Activated CD4-positive, alpha-beta memory T cell treated with anti-CD3 and anti-CD28 coated beads, Interleukin-2, amount 10 ng/mL, durations not matched to agents 7 days and 5 days (primary cell): ENCODE results near the gene ELMOD1. TPM values are rescaled to one million over a fixed set of nuclear protein-coding genes. Genes with fewer than 3 reads are reported as not detected.

Experiments
- CTCF ChIA-PET: fragments of 350-600 bp; sonication (Branson Sonifier 250); formaldehyde crosslinking; loops from one replicate; lab custom pipeline; 2021; ENCODE audit warnings: antibody characterized with exemption, inconsistent platforms; lab: Charles Lee
- POLR2A ChIA-PET: fragments of 350-600 bp; sonication (Branson Sonifier 250); formaldehyde crosslinking; loops from one replicate; lab custom pipeline; 2021; ENCODE audit warnings: antibody characterized with exemption; lab: Charles Lee
- DNase-seq: peaks from one replicate; pipeline ENCODE4 v3.0.0-alpha.2; 2020
- H3K27ac Mint-ChIP-seq: one replicate; pipeline ENCODE4 v1.8.0; 2021; ENCODE audit warnings: mild to moderate bottlenecking, mixed read lengths
- H3K27me3 Mint-ChIP-seq: one replicate; pipeline ENCODE4 v1.8.0; 2021; ENCODE audit warnings: mixed read lengths
- H3K36me3 Mint-ChIP-seq: one replicate; pipeline ENCODE4 v1.8.0; 2021; ENCODE audit warnings: low read depth, mixed read lengths
- H3K4me1 Mint-ChIP-seq: one replicate; pipeline ENCODE4 v1.8.0; 2021; ENCODE audit warnings: mixed read lengths
- H3K4me3 Mint-ChIP-seq: one replicate; pipeline ENCODE4 v1.8.0; 2021; ENCODE audit warnings: mild to moderate bottlenecking, mixed read lengths
- H3K9me3 Mint-ChIP-seq: one replicate; pipeline ENCODE4 v1.8.0; 2021; ENCODE audit warnings: mixed read lengths
- total RNA-seq, 2 experiments: library from RNA; stranded (reverse); gene quantifications; one replicate each; pipeline ENCODE4 v1.2.3, GENCODE V29; 2021

ELMOD1 gene
- total RNA-seq, 2 experiments from 2014 or later = not detected

DNA sequence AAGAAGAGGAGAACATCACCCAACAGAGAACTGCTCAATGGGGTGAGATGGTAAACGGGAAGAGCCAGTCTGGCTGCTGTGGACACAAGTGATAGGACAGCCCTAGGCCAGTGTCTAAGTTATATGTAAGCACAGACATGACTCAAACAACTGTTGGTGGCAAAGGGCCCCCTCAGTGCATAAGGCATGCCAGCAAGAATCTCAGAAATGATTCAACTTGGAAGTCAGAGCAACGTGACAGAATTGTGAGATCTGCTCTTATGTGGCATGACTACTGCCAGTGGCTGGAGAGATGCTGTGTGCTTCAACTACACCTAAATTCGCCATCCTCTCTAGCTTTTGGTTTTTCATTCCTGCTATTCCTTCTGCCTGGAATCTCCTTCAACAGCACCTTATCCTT, 113.5 kb downstream of the ELMOD1 start:
- no peaks in the 10 kb centered on the region for H3K4me1 Mint-ChIP-seq
- no peak for DNase-seq
- H3K9me3 Mint-ChIP-seq = no peaks in the 10 kb centered on the region
- ChIA-PET POLR2A (no interaction called here), CTCF (no interaction called here)
- H3K27me3 Mint-ChIP-seq = peaks cover 24% of the 10 kb centered on the region
- no peak overlapping the region for H3K27ac Mint-ChIP-seq
- H3K36me3 Mint-ChIP-seq = no peaks in the 10 kb centered on the region
- H3K4me3 Mint-ChIP-seq = no peak overlapping the region

DNA sequence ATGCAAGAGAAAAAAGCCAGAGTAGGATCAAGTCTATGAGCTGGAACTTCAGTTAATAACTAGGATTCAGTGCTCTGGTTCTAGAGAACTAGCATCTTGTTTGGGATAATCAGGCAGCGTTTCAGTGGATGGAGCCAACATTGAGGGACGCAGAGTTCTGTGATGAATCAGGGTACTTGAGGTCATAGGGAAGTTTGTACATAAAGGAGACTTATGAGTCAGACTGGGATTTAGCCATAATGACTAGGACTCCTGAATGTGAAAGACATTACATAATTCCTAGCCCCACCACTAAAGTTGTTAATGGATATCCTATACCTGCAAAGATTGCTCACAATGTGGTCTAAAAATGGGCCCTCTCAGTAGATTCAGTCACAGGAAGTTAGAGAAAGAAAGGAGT, 114.1 kb downstream of the ELMOD1 start:
- no peak for DNase-seq
- Mint-ChIP-seq H3K27ac (no peak overlapping the region), H3K27me3 (peaks cover 30% of the 10 kb centered on the region), H3K4me1 (no peaks in the 10 kb centered on the region), H3K36me3 (no peaks in the 10 kb centered on the region), H3K9me3 (no peaks in the 10 kb centered on the region), H3K4me3 (no peak overlapping the region)
- POLR2A ChIA-PET = no interaction called here
- CTCF ChIA-PET = no interaction called here

DNA sequence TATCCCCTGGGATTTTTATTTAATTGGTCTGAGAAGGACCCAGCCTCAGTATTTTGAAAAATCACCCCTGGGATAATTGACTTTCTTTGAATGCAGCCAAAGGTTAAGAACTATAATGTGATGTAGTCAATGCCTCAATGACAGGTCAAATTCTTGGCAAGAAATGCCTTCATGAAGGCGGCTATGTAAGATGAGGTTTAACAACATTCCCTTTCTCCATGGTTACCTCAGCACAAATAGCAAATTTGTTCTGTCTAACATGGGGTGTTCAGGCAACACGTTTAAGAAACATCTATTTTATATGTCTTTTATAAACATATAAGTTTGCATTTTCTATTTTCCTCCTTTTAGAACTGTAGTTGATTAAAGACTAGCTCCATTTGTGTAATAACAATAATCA, 115.6 kb downstream of the ELMOD1 start:
- POLR2A ChIA-PET = interaction anchor here (1.1 kb wide), 1 partner anchor 121 kb away, joined by 3 read pairs; no protein-coding TSS in a partner anchor
- DNase-seq = no peak

DNA sequence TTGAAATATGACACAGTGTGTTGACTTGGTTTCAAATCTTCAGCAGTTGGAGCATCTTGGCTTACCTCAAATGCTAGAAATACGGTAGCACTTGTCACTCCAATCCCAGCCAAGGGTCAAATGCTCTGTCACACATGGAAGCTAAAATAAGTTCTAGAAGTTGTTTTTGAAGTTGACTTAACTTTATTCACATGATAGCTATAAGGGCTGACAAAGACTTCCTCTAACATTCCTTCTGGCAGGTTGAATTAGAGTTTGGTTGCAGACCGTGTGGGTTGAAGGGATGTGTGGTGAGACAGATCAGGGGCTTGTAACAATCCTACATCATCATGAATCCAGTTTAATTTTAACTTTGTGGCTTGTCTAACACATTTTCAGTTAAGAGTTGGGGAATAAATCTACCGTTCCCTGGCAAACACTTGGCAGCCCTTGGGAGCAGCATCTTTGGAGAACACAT, 116.3 kb downstream of the ELMOD1 start:
- Mint-ChIP-seq H3K9me3 (no peaks in the 10 kb centered on the region), H3K36me3 (no peaks in the 10 kb centered on the region), H3K4me1 (no peaks in the 10 kb centered on the region), H3K4me3 (no peak overlapping the region), H3K27ac (no peak overlapping the region), H3K27me3 (peaks cover 39% of the 10 kb centered on the region)
- DNase-seq = no peak
- POLR2A ChIA-PET = no interaction called here
- CTCF ChIA-PET = interaction anchor here (1.1 kb wide), 1 partner anchor 18 kb away, joined by 3 read pairs; no protein-coding TSS in a partner anchor

More for the DNA sequence above, 115.6 kb downstream of the ELMOD1 start:
- no peaks in the 10 kb centered on the region for H3K36me3 Mint-ChIP-seq
- H3K4me1 Mint-ChIP-seq = no peaks in the 10 kb centered on the region
- no peak overlapping the region for H3K4me3 Mint-ChIP-seq
- no peaks in the 10 kb centered on the region for H3K9me3 Mint-ChIP-seq
- CTCF ChIA-PET = interaction anchor here (1.1 kb wide), 1 partner anchor 17 kb away, joined by 3 read pairs; no protein-coding TSS in a partner anchor
- H3K27ac Mint-ChIP-seq = no peak overlapping the region
- peaks cover 36% of the 10 kb centered on the region for H3K27me3 Mint-ChIP-seq

DNA sequence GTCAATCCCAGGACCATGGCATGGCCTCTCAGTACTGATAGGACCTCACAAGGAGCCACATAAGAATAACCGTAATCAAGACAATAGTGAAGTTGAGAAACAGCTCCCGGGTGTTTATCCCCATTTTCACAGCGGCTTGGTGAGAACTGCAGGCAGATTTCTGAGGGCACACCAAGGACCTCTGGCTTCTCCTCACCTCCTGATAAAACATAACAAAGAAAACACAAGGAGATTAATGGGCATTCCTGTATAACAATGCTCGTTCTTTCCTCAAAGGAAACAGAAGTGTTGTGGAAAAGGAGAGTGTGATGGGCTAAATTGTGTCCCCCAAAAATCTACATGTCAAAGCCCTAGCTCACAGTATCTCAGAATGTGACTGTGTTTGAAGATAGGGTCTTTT, 116.9 kb downstream of the ELMOD1 start:
- Mint-ChIP-seq H3K4me1 (no peaks in the 10 kb centered on the region), H3K4me3 (no peak overlapping the region), H3K27ac (no peak overlapping the region), H3K36me3 (no peaks in the 10 kb centered on the region), H3K9me3 (no peaks in the 10 kb centered on the region), H3K27me3 (peaks cover 40% of the 10 kb centered on the region)
- POLR2A ChIA-PET = no interaction called here
- no peak for DNase-seq
- CTCF ChIA-PET = no interaction called here

DNA sequence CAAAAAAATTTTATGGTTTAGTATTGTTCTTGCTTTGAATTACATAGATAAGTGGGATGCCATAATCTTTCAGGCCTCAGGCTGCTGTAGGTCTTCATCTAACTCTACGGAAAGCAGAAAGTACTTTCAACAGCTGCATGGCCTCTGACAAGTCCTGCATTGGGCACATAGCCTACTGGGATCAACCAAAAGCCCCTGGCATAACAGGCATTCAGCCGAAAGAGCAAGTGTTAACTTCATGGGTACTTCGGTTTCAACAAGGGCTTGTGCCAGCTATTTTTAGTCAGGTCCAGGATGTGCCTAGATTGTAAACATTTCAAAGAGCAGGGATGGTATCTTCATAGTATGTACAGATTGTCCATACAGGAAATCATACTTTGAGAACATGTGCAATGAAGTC, 117.8 kb downstream of the ELMOD1 start:
- Mint-ChIP-seq H3K4me3 (no peak overlapping the region), H3K4me1 (no peaks in the 10 kb centered on the region), H3K27me3 (peaks cover 40% of the 10 kb centered on the region), H3K36me3 (no peaks in the 10 kb centered on the region), H3K27ac (no peak overlapping the region), H3K9me3 (no peaks in the 10 kb centered on the region)
- CTCF ChIA-PET = no interaction called here
- DNase-seq = no peak
- POLR2A ChIA-PET = no interaction called here

DNA sequence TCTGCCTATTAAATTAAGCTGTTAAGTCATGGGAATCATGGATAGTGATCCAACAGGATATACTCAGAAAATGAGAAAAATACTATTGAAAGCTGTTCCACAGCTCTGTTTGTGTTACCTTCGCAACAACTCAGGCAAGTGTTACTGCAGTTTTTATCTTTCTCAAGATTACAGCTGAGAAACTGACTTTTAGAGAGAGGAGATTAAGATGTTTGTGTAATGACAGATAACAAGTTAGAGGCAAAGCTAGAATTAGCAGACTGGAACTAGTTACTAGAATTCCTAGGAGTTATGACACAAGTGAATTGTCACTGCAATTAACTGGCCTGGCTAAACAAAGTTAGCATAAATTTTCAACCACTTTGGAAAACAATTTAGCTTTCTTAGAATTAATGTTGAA, 119.4 kb downstream of the ELMOD1 start:
- CTCF ChIA-PET = interaction anchor here (1.2 kb wide), 1 partner anchor 30 kb away, joined by 4 read pairs; no protein-coding TSS in a partner anchor

DNA sequence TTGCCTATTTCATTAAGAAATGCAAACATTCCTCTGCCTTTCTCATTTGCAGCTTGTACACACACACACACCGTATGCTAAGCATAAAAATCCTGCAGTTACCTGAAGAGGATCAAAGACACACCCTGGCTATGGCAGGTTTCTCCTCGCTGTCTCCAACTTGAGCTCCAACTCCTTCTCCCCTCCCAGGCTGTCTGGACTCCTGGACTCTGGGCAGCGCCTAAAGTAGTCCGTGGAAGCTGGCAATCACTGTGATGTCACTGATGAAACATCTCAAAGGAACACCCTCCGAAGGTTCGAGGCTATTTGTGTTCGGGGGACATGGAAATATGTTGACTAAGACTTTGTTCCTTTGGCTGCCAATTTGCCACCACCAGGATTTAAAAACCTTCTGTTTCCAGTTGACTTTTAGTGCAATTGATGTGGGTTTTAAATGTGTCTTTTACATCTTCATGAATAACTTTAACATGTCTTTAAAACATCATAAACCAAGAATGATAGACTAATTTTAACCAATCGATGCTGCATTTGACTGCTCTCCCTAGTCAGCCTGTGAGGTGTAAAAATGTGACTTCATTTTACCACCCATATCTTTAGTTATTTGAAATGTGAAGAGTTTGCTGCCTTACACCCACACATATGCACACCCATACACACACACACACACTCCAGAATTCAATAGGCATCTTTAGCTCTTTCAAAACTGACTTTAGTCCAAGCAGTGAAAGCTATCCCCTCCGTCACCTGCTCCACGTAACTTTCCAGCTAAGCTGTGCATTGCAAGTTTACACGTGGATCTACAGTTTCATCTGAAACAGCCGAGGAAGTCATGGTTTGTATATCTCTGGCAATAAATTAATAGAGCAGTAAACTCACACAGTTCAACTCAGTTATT, 121.2 kb downstream of the ELMOD1 start, which contains the start of gene SLN:
Gene SLN (minus strand): TSS at position 196 of the 895 bp plus-strand sequence.
- no peak within 1 kb of the TSS for H3K27ac Mint-ChIP-seq
- peaks cover 42% of the 10 kb centered on the region for H3K27me3 Mint-ChIP-seq
- DNase-seq = no peak
- H3K36me3 Mint-ChIP-seq = no peaks in the 10 kb centered on the region
- H3K4me1 Mint-ChIP-seq = no peaks in the 10 kb centered on the region
- no peak within 1 kb of the TSS for H3K4me3 Mint-ChIP-seq
- no peaks in the 10 kb centered on the region for H3K9me3 Mint-ChIP-seq
- POLR2A ChIA-PET = no interaction called here
- CTCF ChIA-PET = no interaction called here

More for the DNA sequence above, 119.4 kb downstream of the ELMOD1 start:
- H3K9me3 Mint-ChIP-seq = no peaks in the 10 kb centered on the region
- H3K27me3 Mint-ChIP-seq = peaks cover 42% of the 10 kb centered on the region
- DNase-seq = no peak
- no peak overlapping the region for H3K4me3 Mint-ChIP-seq
- POLR2A ChIA-PET = no interaction called here
- H3K36me3 Mint-ChIP-seq = no peaks in the 10 kb centered on the region
- H3K4me1 Mint-ChIP-seq = no peaks in the 10 kb centered on the region
- H3K27ac Mint-ChIP-seq = no peak overlapping the region

DNA sequence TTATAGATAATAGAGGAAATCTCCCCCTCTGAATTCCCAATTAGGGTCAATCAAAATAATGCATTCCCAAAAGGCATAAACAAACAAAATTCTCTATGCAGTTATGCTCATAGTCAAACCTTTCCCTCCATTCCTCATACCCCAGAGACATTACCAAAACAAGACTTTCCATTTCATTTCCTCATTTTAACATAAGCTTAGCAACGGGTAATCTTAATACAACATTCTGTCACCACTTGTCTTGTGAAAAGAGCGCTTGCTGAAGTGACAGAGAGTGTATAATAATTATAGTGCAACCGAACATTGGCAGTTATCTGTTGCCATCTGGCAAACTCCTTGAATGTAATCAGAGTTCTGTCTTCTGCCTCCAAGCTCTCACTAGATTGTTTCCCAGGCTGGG, 122.1 kb downstream of the ELMOD1 start:
- ChIA-PET POLR2A (no interaction called here), CTCF (no interaction called here)
- Mint-ChIP-seq H3K4me3 (no peak overlapping the region), H3K27ac (no peak overlapping the region), H3K4me1 (no peaks in the 10 kb centered on the region), H3K27me3 (peaks cover 36% of the 10 kb centered on the region), H3K36me3 (no peaks in the 10 kb centered on the region), H3K9me3 (no peaks in the 10 kb centered on the region)
- DNase-seq = no peak

Other genes starting within 250 kb of the ELMOD1 start
- 10 to 100 TPM; 12.3 to 14.2 TPM for gene CWF19L2, start 133.3 kb upstream of the ELMOD1 start, total RNA-seq
- gene ALKBH8, start 25.4 kb upstream of the ELMOD1 start, total RNA-seq = 1 to 10 TPM; 7.7 to 8.4 TPM
- gene SLN, start 120.9 kb downstream of the ELMOD1 start, total RNA-seq = not detected